DMS 273 (cell line): Measurements from ENCODE around the gene CGN.
A peak's percentile ranks its signal among the peaks of the same experiment; 100 is the strongest.
"Not testable (repeated sequence)": the region's sequence is repeated elsewhere in the genome, so short reads cannot be mapped to it uniquely, and the experiment has no call there.

ENCODE experiments used
- DNase-seq: peaks from one replicate; lab custom pipeline; 2025; ENCODE audit not compliant: unreplicated experiment; lab: John Stamatoyannopoulos, UW

The CGN gene

GRCh38 chr1:151520359-151520758 lies 9.2 kb downstream of the CGN start:
- no peak for DNase-seq

DNA sequence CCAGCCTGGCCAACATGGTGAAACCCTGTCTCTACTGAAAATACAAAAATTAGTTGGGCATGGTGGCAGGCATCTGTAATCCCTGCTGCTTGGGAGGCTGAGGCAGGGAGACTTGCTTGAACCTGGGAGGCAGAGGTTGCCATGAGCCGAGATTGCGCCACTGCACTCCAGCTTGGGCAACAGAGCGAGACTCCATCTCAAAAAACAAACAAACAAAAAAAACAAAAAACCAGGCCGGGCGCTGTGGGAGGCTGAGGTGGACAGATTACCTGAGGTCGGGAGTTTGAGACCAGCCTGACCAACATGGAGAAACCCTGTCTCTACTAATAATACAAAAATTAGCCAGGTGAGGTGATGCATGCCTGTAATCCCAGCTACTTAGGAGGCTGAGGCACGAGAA lies 11.2 kb downstream of the CGN start:
- not testable (repeated sequence) for DNase-seq

DNA sequence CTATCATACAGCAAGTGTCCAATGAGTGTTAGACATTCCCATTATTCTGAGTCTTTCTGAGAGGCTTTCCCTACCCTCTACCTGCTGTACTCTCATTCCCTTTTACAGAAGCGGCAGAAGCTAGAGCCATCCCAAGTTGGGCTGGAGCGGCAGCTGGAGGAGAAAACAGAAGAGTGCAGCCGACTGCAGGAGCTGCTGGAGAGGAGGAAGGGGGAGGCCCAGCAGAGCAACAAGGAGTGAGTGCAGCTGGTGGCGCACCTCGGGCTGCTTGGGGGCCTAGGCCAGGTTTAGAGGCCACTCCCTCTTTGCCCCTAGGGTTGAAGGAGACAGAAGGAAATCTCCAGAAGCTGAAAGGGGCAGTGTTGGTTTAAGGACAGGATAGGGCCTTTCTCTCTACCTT lies 12.1 kb downstream of the CGN start:
- DNase-seq, result no peak

GRCh38 chr1:151524736-151525135 lies 13.5 kb downstream of the CGN start:
- DNase-seq, result no peak

DNA sequence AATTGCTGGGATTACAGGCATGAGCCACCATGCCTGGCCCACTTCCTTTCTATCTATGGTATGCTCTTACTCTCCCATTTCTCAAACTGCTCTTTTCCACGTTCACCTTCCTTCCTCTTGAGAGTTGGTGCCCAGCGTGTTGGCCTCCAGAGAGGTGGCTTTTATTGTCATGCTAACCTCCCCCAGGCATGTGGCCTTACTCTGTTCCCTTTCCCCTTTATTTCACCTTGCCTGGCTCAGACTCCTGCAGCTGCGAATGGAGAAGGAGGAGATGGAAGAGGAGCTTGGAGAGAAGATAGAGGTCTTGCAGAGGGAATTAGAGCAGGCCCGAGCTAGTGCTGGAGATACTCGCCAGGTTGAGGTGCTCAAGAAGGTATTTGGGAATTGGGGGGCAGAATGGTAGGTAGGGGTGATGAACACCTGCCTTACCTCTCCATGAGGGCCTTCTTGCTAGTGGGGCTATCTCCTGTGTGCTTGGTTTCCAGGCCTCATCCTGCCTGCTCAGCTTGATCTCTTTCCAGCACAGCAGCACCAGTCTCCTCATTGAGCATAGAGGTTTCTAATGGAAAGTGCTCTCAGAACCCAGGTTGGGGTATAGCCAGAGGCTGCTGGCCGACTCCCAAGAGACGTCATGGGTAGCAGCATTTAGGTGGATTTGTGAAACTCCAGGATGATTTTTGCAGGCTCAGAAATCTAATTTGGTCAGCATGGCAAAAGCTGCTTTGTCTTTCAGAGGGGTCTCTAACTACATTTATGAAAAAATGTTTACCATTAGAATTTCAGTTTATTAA lies 15.7 kb downstream of the CGN start:
- DNase-seq, result no peak

DNA sequence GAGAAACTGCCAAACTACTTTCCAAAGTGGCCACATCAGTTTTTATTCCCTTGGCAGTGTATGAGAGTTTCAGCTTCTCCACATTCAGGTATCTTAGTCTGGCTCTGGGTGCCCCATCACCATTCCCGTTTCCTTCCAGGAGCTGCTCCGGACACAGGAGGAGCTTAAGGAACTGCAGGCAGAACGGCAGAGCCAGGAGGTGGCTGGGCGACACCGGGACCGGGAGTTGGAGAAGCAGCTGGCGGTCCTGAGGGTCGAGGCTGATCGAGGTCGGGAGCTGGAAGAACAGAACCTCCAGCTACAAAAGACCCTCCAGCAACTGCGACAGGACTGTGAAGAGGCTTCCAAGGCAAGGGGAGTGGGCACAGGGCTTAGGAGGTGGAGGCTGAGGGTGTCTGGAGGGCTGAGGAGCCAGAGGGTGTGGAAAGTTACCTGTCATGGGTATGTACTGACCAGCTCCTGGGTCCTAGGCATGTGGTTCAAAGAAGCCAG lies 18.1 kb downstream of the CGN start:
- no peak for DNase-seq

DNA sequence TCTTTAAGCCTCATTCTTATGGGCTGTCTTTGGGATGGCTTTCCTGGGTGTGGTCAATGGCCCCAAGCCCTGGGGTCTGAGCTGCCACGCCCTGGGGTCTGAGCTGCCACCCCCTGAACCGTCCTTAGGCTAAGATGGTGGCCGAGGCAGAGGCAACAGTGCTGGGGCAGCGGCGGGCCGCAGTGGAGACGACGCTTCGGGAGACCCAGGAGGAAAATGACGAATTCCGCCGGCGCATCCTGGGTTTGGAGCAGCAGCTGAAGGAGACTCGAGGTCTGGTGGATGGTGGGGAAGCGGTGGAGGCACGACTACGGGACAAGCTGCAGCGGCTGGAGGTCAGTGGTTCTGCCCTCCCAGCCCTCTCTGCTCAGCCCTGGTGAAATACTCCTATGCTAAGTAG lies 18.6 kb downstream of the CGN start:
- DNase-seq, result no peak

GRCh38 chr1:151530461-151530860 lies 19.3 kb downstream of the CGN start:
- no peak for DNase-seq

- no peak for DNase-seq
Measured at GRCh38 chr1:151533870-151534269, 22.7 kb downstream of the CGN start.

- DNase-seq, result peak; percentile 82
Measured at GRCh38 chr1:151534662-151535278, 23.6 kb downstream of the CGN start.

DNA sequence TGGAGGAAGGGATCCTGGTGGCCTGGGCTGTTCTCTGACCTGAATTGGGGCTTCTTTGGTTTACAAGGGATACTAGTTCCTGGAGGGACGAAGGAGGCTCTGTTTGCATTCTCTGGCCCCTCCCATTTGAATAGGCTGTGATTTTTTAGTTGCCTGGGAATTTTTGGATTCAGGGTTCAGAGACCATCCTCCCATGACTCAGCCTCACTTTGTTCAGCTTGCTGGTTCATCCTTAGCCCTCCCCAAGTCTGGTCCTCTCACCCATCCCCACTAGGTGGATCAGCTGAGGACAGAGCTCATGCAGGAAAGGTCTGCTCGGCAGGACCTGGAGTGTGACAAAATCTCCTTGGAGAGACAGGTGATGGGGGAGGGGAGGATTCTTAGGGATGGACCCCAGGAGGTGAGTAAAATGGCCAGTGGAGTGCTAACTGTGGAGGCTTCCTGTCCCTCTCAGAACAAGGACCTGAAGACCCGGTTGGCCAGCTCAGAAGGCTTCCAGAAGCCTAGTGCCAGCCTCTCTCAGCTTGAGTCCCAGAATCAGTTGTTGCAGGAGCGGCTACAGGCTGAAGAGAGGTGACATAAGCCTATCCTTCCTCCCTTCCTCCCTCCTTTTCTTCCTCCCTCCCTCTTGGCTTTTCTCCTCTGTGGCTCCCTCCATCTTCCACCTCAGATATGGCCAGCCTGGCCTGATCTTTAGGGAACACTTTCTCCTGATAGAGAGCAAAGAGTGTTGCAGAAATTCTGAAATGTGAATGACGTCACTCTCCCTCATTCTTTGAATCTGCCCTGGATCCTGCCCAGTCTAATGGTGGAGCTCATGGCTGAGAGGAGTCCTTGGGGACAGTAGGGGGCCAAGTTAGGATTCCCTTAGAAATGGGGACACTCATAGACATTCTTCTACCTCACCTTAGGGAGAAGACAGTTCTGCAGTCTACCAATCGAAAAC lies 24.4 kb downstream of the CGN start:
- no peak for DNase-seq

DNA sequence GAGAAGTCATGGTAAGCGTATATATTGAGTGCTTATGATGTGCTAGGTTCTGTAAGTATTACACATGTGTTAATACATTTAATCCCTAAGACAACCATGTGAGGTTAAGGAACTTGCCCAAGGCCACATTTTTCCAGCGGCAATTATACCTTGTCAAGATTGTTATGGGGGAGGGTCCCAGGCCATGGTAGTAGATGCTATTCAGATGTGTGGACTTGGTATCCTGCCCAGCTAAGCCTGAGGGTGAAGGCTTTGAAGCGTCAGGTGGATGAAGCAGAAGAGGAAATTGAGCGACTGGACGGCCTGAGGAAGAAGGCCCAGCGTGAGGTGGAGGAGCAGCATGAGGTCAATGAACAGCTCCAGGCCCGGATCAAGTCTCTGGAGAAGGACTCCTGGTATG lies 25.3 kb downstream of the CGN start:
- DNase-seq, result no peak

DNA sequence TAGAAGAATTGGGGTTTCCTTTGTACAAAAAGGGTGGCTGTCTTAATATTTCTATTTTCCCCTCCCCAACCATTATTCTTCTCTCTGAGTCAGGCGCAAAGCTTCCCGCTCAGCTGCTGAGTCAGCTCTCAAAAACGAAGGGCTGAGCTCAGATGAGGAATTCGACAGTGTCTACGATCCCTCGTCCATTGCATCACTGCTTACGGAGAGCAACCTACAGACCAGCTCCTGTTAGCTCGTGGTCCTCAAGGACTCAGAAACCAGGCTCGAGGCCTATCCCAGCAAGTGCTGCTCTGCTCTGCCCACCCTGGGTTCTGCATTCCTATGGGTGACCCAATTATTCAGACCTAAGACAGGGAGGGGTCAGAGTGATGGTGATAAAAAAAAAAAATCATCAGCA lies 25.9 kb downstream of the CGN start:
- no peak for DNase-seq

DNA sequence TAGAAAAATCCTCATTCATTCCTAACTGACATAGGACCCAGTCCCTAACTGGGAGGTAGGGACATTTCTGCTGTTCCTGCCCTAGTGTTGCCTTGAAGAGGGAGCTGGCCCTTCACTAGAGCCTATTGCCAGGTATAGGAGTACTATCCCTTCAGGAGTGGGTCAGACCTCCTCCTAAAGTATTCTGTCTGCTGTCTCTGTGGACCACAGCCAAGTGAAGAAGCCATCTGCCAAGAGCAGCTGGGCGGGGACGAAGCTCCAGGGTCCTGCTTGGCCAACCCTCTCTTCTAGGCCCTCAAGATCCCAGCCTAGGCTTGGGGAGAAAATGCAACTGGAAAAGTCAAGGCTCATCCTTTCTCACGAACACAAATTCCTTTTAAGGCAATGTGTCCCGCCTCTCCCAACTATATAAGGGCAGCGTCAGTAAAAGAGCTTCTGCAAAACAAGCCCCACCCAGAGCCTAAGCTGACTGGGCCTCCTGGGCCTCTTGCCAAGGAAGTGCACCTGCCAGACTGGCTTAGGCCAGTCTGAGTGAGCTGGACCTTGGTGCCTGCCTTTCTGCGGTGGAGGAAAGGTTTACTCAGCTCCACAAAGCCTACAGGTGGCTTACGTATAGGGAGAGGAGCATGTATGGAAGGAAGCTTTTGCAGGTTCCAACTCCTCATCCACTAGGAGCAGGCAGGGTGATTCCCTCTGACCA lies 28.3 kb downstream of the CGN start:
- DNase-seq, result peak; percentile 95

DNA sequence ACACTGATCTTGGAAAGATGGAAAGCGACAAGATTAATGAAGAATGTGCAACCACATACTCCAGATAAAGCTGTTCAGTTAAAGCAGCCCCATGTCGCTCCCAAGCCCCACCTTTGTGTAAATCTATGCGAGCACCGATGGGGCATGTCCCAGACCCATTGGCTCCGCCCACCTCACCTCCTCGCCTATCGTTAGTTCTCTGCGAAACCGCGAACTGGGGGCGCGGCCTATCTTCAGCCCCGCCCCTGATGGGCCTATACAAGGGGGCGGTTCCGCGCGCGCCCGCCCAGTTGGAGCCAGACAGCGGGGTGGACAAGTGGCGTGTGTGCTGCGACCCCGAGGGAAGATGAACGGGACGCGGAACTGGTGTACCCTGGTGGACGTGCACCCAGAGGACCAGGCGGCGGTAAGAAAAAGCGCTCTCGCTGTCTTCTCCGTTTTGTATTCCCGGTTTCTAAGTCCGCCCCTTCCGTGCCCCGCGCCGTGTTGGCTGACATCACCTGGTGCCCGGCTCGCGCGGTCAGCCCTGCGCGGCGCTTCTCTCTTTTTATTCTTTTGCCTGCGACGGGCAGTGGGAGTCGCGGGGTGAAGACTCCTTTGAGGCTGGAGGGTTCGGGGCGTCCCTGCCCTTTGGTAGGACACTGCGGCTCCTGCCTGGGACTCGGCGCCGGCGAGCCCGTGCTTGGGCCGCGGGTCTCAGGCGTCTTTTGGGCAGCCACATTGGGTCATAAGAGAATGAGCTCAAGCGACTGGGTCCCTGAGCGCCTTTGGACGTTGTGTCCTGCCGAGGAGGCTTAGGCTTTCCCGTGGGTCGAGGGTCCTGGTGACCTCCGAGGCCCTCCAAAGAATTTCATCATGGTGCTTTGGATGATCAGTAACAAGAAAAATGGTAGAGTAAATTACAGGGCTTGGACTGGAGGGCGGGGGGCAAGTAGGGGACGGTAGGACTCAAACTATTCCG lies 29.1 kb downstream of the CGN start, which contains the start of gene TUFT1:
TSS of gene TUFT1 (plus strand) at position 289 of the 961 bp plus-strand sequence. CDS start at position 347, 58 bp downstream.
- DNase-seq, result peak; percentile 98

GRCh38 chr1:151540982-151541377 lies 29.8 kb downstream of the CGN start:
- peak; percentile 64 for DNase-seq

DNA sequence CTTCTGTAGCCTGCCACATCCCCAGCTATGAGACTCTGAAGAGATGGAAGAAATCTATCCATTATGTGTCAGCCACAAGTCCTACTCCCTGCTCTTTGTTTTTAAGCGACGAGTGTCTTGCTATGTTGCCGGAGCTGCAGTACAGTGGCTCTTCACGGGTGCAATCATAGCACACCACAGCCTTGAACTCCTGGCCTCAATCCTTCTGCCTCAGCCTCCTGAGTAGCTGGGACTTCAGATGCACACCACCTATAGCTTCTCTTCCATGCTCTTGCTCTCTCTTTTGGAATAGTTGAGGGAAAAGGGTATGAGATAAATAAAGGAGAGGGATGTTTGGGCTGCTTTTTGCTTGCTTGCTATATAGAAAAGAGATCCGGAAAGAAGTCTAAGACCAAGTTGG lies 30.6 kb downstream of the CGN start:
- DNase-seq, result no peak

DNA sequence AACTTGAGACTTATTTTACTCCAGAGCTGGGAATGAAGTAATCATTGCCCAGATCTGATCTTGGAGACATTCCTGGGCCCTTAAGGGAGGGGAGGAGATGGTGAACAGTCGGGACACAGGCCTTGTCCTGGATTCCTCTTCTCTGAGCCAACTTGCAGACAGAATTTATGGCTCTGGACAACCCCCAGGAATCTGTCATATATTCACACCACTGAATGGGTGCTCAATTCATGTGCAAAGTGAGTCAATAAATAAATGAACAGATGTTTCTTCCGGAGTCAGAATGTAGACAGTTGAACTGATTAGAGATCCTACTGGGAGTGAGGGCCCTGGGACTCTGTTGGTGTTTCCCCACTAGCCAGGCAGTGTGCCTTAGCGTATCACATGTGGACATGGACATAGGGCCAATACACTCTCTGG lies 31.5 kb downstream of the CGN start:
- peak; percentile 67 for DNase-seq

DNA sequence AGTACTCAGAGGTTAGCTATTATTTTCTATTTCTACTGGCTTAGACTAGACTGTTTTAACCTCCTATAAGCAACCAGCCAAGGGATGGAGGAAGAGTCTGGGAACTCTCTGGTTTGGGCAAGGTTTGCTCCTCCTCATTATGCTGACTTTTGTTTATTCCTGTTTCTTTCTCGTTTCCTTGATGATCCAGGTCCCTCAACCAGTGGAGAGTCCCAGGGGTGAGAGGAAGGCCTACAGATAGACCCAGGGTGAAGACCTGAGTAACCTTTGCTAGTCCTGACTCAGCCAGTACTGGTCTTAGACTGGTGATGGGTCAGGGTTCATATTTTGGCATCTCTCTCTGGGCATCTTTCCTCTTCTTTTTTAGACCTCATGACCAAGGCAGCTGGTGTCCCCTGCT lies 34.4 kb downstream of the CGN start:
- no peak for DNase-seq
